CD1c-positive myeloid dendritic cell (primary cell): ENCODE data around the gene ABCG1.
A peak's percentile ranks its signal among the peaks of the same experiment; 100 is the strongest.

Experiments
- DNase-seq: peaks from one replicate; pipeline ENCODE4 v3.0.0-alpha.2; 2016; ENCODE audit errors: extremely low spot score

The ABCG1 gene

GRCh38 chr21:42191696-42192595 is 27.0 kb upstream of the ABCG1 start:
- no peak for DNase-seq

- no peak for DNase-seq
These were observed 25.7 kb upstream of the ABCG1 start for GRCh38 chr21:42193131-42193671.

GRCh38 chr21:42193721-42194120 is 25.2 kb upstream of the ABCG1 start:
- no peak for DNase-seq

GRCh38 chr21:42194863-42195262 is 24.1 kb upstream of the ABCG1 start:
- DNase-seq: no peak

GRCh38 chr21:42195378-42196031 is 23.4 kb upstream of the ABCG1 start:
- DNase-seq: peak; percentile 94

GRCh38 chr21:42198929-42199867 is 19.7 kb upstream of the ABCG1 start:
- DNase-seq: peak; percentile 92

GRCh38 chr21:42199868-42200463 is 19.0 kb upstream of the ABCG1 start:
- no peak for DNase-seq

- DNase-seq: no peak
These were observed 17.9 kb upstream of the ABCG1 start for GRCh38 chr21:42200906-42201614.

- no peak for DNase-seq
These were observed 17.3 kb upstream of the ABCG1 start for GRCh38 chr21:42201615-42202161.

GRCh38 chr21:42202321-42202720 is 16.6 kb upstream of the ABCG1 start:
- DNase-seq: no peak

GRCh38 chr21:42203321-42203720 is 15.6 kb upstream of the ABCG1 start:
- no peak for DNase-seq

GRCh38 chr21:42203936-42204335 is 15.0 kb upstream of the ABCG1 start:
- DNase-seq: no peak

- no peak for DNase-seq
These were observed 11.5 kb upstream of the ABCG1 start for GRCh38 chr21:42207426-42207825.

- DNase-seq: no peak
These were observed 10.9 kb upstream of the ABCG1 start for GRCh38 chr21:42208036-42208435.

GRCh38 chr21:42208801-42209490 is 10.0 kb upstream of the ABCG1 start:
- no peak for DNase-seq

GRCh38 chr21:42209801-42210479 is 9.0 kb upstream of the ABCG1 start:
- DNase-seq: no peak

GRCh38 chr21:42212266-42212665 is 6.7 kb upstream of the ABCG1 start:
- DNase-seq: no peak

GRCh38 chr21:42213082-42213774 is 5.7 kb upstream of the ABCG1 start:
- DNase-seq: no peak
